BLaER1 treated with 17β-estradiol and CSF1 and Interleukin-3, amounts not matched to agents 10 nM and 100 nM (cell line): Measurements from ENCODE around the gene LRRN1.
"Not testable (repeated sequence)": the region's sequence is repeated elsewhere in the genome, so short reads cannot be mapped to it uniquely, and the experiment has no call there.

Experiments used
- H3K27ac ChIP-seq, 11 experiments: shearing (Covaris generic); formaldehyde crosslinking; 2 replicates each; pipeline ENCODE4 v1.8.1; 2022
- H3K27me3 ChIP-seq, 11 experiments: shearing (Covaris generic); formaldehyde crosslinking; 2 replicates each; pipeline ENCODE4 v1.8.1; 2022
- H3K36me3 ChIP-seq, 11 experiments: shearing (Covaris generic); formaldehyde crosslinking; 2 replicates each; pipeline ENCODE4 v1.8.1; 2022
- H3K4me1 ChIP-seq, 10 experiments: shearing (Covaris generic); formaldehyde crosslinking; 2 replicates each; pipeline ENCODE4 v1.8.1; 2022
- H3K4me2 ChIP-seq, 11 experiments: shearing (Covaris generic); formaldehyde crosslinking; 2 replicates each; pipeline ENCODE4 v1.8.1; 2022
- H3K4me3 ChIP-seq, 10 experiments: shearing (Covaris generic); formaldehyde crosslinking; 2 replicates each; pipeline ENCODE4 v1.8.1; 2022
- H3K9ac ChIP-seq, 11 experiments: shearing (Covaris generic); formaldehyde crosslinking; 2 replicates each; pipeline ENCODE4 v1.8.1; 2022
- H3K9me3 ChIP-seq, 11 experiments: shearing (Covaris generic); formaldehyde crosslinking; replicated peaks in 1 of 11; 2 replicates each; pipeline ENCODE4 v1.8.1; 2022
- H4K20me1 ChIP-seq, 11 experiments: shearing (Covaris generic); formaldehyde crosslinking; 2 replicates each; pipeline ENCODE4 v1.8.1; 2022
- Cebpa-rat ChIP-seq, 11 experiments: shearing (Covaris generic); IDR thresholded peaks; 2 replicates each; pipeline ENCODE4 v1.8.1; 2022

LRRN1 gene

GRCh38 chr3:3826521-3826920 lies 27.3 kb downstream of the LRRN1 start:
- no peak overlapping the region for H3K4me2 ChIP-seq
- no peaks in the 10 kb centered on the region; a peak in 1 of 22 replicates for H3K36me3 ChIP-seq
- H3K9ac ChIP-seq: no peak overlapping the region
- H3K27me3 ChIP-seq: no peaks in the 10 kb centered on the region
- peaks cover 0 to 9% (median 5%) of the 10 kb centered on the region in 10 experiments; a peak in 6 of 20 replicates for H3K4me1 ChIP-seq
- H3K9me3 ChIP-seq: no peaks in the 10 kb centered on the region
- no peaks in the 10 kb centered on the region for H4K20me1 ChIP-seq
- H3K27ac ChIP-seq: no peak overlapping the region
- TF ChIP-seq Cebpa-rat (IDR thresholded peaks at IDR 0.05): no peak
- H3K4me3 ChIP-seq: no peak overlapping the region

- Histone ChIP-seq H3K9ac (no peak overlapping the region), H3K36me3 (no peaks in the 10 kb centered on the region; a peak in 1 of 22 replicates)
- TF ChIP-seq Cebpa-rat (IDR thresholded peaks at IDR 0.05): no peak
These were observed 27.9 kb downstream of the LRRN1 start for GRCh38 chr3:3827111-3827510.

GRCh38 chr3:3828417-3828816 lies 29.2 kb downstream of the LRRN1 start:
- H3K4me2 ChIP-seq, H3K36me3 ChIP-seq, H3K27me3 ChIP-seq, H3K9ac ChIP-seq, H3K4me1 ChIP-seq, H4K20me1 ChIP-seq, H3K27ac ChIP-seq, H3K4me3 ChIP-seq: not testable (repeated sequence)
- H3K9me3 ChIP-seq: peaks cover 12 to 17% (median 15%) of the 10 kb centered on the region in 11 experiments

More at GRCh38 chr3:3827111-3827510, 27.9 kb downstream of the LRRN1 start:
- Histone ChIP-seq H3K4me1 (peaks cover 0 to 9% (median 5%) of the 10 kb centered on the region in 10 experiments; a peak in 6 of 20 replicates), H3K27me3 (no peaks in the 10 kb centered on the region), H4K20me1 (no peaks in the 10 kb centered on the region), H3K4me3 (no peak overlapping the region), H3K4me2 (no peak overlapping the region), H3K27ac (no peak overlapping the region), H3K9me3 (peaks cover 0 to 4% (median 2%) of the 10 kb centered on the region in 11 experiments; a peak in 15 of 22 replicates)

- Histone ChIP-seq H3K9me3 (peaks cover 18 to 29% (median 24%) of the 10 kb centered on the region in 11 experiments), H4K20me1 (no peaks in the 10 kb centered on the region), H3K4me2 (peak overlapping the region; percentile 23 to 67 (median 45); a peak in 19 of 22 replicates), H3K36me3 (no peaks in the 10 kb centered on the region), H3K27me3 (no peaks in the 10 kb centered on the region), H3K4me1 (peaks cover 7 to 10% (median 8%) of the 10 kb centered on the region in 10 experiments; a peak in 19 of 20 replicates), H3K27ac (0 out of 22 replicates have a peak overlapping the region, but pooled peaks of 1 of the 11 experiments have one; percentile 2), H3K9ac (no peak overlapping the region), H3K4me3 (no peak overlapping the region)
- no peak for TF ChIP-seq Cebpa-rat (IDR thresholded peaks at IDR 0.05)
These were observed 37.6 kb downstream of the LRRN1 start for GRCh38 chr3:3836845-3837244.

GRCh38 chr3:3842356-3842755 lies 43.1 kb downstream of the LRRN1 start:
- H3K4me2 ChIP-seq: no peak overlapping the region
- no peaks in the 10 kb centered on the region for H4K20me1 ChIP-seq
- no peak overlapping the region for H3K9ac ChIP-seq
- no peaks in the 10 kb centered on the region for H3K36me3 ChIP-seq
- H3K27ac ChIP-seq: no peak overlapping the region
- H3K27me3 ChIP-seq: no peaks in the 10 kb centered on the region
- peaks cover 0 to under 1% (median 0%) of the 10 kb centered on the region in 10 experiments; a peak in 3 of 20 replicates for H3K4me1 ChIP-seq
- TF ChIP-seq Cebpa-rat (IDR thresholded peaks at IDR 0.05): no peak
- no peak overlapping the region for H3K4me3 ChIP-seq
- peaks cover 0 to 13% (median 6%) of the 10 kb centered on the region in 11 experiments; a peak in 9 of 22 replicates for H3K9me3 ChIP-seq

GRCh38 chr3:3847994-3848922 lies 49.0 kb downstream of the LRRN1 start:
- H3K9ac ChIP-seq: no peak overlapping the region
- no peaks in the 10 kb centered on the region for H3K36me3 ChIP-seq
- H3K27me3 ChIP-seq: no peaks in the 10 kb centered on the region
- H3K4me3 ChIP-seq: no peak overlapping the region
- no peak overlapping the region for H3K4me2 ChIP-seq
- H3K9me3 ChIP-seq: no peaks in the 10 kb centered on the region
- H4K20me1 ChIP-seq: no peaks in the 10 kb centered on the region
- no peaks in the 10 kb centered on the region for H3K4me1 ChIP-seq
- no peak overlapping the region for H3K27ac ChIP-seq
- TF ChIP-seq Cebpa-rat (IDR thresholded peaks at IDR 0.05): no peak

- H4K20me1 ChIP-seq: no peaks in the 10 kb centered on the region
- no peaks in the 10 kb centered on the region for H3K36me3 ChIP-seq
These were observed 49.7 kb downstream of the LRRN1 start for GRCh38 chr3:3848923-3849275.

GRCh38 chr3:3851621-3852323 lies 52.5 kb downstream of the LRRN1 start:
- H3K36me3 ChIP-seq: no peaks in the 10 kb centered on the region
- no peak for TF ChIP-seq Cebpa-rat (IDR thresholded peaks at IDR 0.05)
- no peaks in the 10 kb centered on the region for H4K20me1 ChIP-seq
- no peaks in the 10 kb centered on the region for H3K4me1 ChIP-seq
- no peak overlapping the region for H3K9ac ChIP-seq
- no peak overlapping the region for H3K4me3 ChIP-seq
- H3K9me3 ChIP-seq: no peaks in the 10 kb centered on the region
- no peak overlapping the region for H3K27ac ChIP-seq
- H3K27me3 ChIP-seq: no peaks in the 10 kb centered on the region
- no peak overlapping the region for H3K4me2 ChIP-seq

More at GRCh38 chr3:3848923-3849275, 49.7 kb downstream of the LRRN1 start:
- no peaks in the 10 kb centered on the region for H3K27me3 ChIP-seq
- no peak for TF ChIP-seq Cebpa-rat (IDR thresholded peaks at IDR 0.05)
- no peak overlapping the region for H3K27ac ChIP-seq
- no peak overlapping the region for H3K9ac ChIP-seq
- H3K4me1 ChIP-seq: no peaks in the 10 kb centered on the region
- no peaks in the 10 kb centered on the region for H3K9me3 ChIP-seq
- no peak overlapping the region for H3K4me3 ChIP-seq
- no peak overlapping the region for H3K4me2 ChIP-seq

GRCh38 chr3:3853544-3853943 lies 54.3 kb downstream of the LRRN1 start:
- H3K4me2 ChIP-seq: no peak overlapping the region
- H3K36me3 ChIP-seq: no peaks in the 10 kb centered on the region
- H3K4me1 ChIP-seq: no peaks in the 10 kb centered on the region
- no peaks in the 10 kb centered on the region for H3K27me3 ChIP-seq
- TF ChIP-seq Cebpa-rat (IDR thresholded peaks at IDR 0.05): no peak
- no peak overlapping the region for H3K9ac ChIP-seq
- no peak overlapping the region for H3K27ac ChIP-seq
- H4K20me1 ChIP-seq: no peaks in the 10 kb centered on the region
- H3K9me3 ChIP-seq: no peaks in the 10 kb centered on the region
- no peak overlapping the region for H3K4me3 ChIP-seq
